Upper lobe of left lung (tissue), 4 donors: ENCODE measurements around the gene DIP2C.

Experiments used
- CTCF ChIP-seq, 6 experiments: fragments of 450-650 bp in 4 of 6; fragments of 200-600 bp in 2 of 6; sonication (generic) in 2 of 6; IDR thresholded peaks; one replicate each; pipeline ENCODE4 v1.5.1; 2016 to 2019; ENCODE audit warnings: antibody characterized with exemption in 6 of 6
- EP300 ChIP-seq, 4 donors: sonication (generic); formaldehyde crosslinking; IDR thresholded peaks; one replicate each; pipeline ENCODE4 v1.5.1; 2017; ENCODE audit warnings: antibody characterized with exemption in 4 of 4, control low read depth in 2 of 4
- POLR2A ChIP-seq, 4 donors: fragments of 450-650 bp; IDR thresholded peaks; one replicate each; pipeline ENCODE4 v1.5.1; 2016 to 2017; ENCODE audit warnings: antibody characterized with exemption in 4 of 4, mild to moderate bottlenecking in 2 of 4
- POLR2AphosphoS5 ChIP-seq, 2 donors: sonication (generic); formaldehyde crosslinking; IDR thresholded peaks; one replicate each; pipeline ENCODE4 v1.5.1; 2017; ENCODE audit warnings: antibody characterized with exemption in 2 of 2

- no peak for TF ChIP-seq POLR2A (IDR thresholded peaks at IDR 0.05)
- no peak for TF ChIP-seq CTCF (IDR thresholded peaks at IDR 0.05)
- no peak for TF ChIP-seq POLR2AphosphoS5 (IDR thresholded peaks at IDR 0.05)
- no peak for TF ChIP-seq EP300 (IDR thresholded peaks at IDR 0.05)
Measured at GRCh38 chr10:504121-504611, 185.3 kb downstream of the DIP2C start.
